Left lung (tissue), 10 donors: ENCODE results near the gene COL1A1. TPM values are rescaled to one million over a fixed set of nuclear protein-coding genes. Genes with fewer than 3 reads are reported as not detected.

Experiments used
- ATAC-seq: fragments of 200-7000 bp; cut with Tn5 transposase; one replicate; pipeline ENCODE4 v1.9.1; 2020; ENCODE audit warnings: moderate library complexity
- DNase-seq, 4 donors: peaks; one replicate each; pipeline ENCODE4 v3.0.0-alpha.2; 2013 to 2020
- H3K27ac ChIP-seq, 2 donors: fragments of 200-600 bp; sonication (generic) in 1 of 2; one replicate each; pipeline versions ENCODE4 v1.5.0 to v1.8.0; 2020 to 2021
- H3K27me3 ChIP-seq, 2 donors: fragments of 200-600 bp; sonication (generic) in 1 of 2; one replicate each; pipeline versions ENCODE4 v1.5.0 to v1.8.0; 2020 to 2021
- H3K36me3 ChIP-seq, 2 donors: fragments of 200-600 bp; sonication (generic) in 1 of 2; one replicate each; pipeline versions ENCODE4 v1.5.0 to v1.8.0; 2020 to 2021
- H3K4me1 ChIP-seq, 2 donors: fragments of 200-600 bp; one replicate each; pipeline ENCODE4 v1.8.0; 2021
- H3K4me3 ChIP-seq, 2 donors: fragments of 200-600 bp; sonication (generic) in 1 of 2; one replicate each; pipeline versions ENCODE4 v1.5.0 to v1.8.0; 2020 to 2021; ENCODE audit warnings: mild to moderate bottlenecking in 1 of 2
- H3K9me3 ChIP-seq, 2 donors: fragments of 200-600 bp; sonication (generic) in 1 of 2; one replicate each; pipeline versions ENCODE4 v1.5.0 to v1.8.0; 2020 to 2021
- CTCF ChIP-seq, 2 donors: fragments of 200-600 bp; sonication (generic) in 1 of 2; IDR thresholded peaks; one replicate each; pipeline versions ENCODE4 v1.5.0 to v1.8.0; 2021; ENCODE audit warnings: antibody characterized with exemption in 2 of 2
- intact Hi-C, 2 donors: fragments of 100-400 bp; cut with DNase I; formaldehyde crosslinking; loops; one replicate each; pipeline versions ENCODE4 v1.11.2 to v1.14.2; 2022
- polyA plus RNA-seq, 6 donors: library from polyadenylated mRNA; unstranded; fragments of 120-200 nt; gene quantifications; one replicate each; pipeline ENCODE4 v1.2.1, GENCODE V29; 2013; ENCODE audit not compliant: insufficient read length in 6 of 6
- total RNA-seq, 2 donors: library from RNA; stranded (reverse); fragmentation: NEBNext Ultra II Directional; extraction: Animal tissue kit (Norgen Biotek cat#: 25700); gene quantifications; one replicate each; pipeline ENCODE4 v1.2.1, GENCODE V29; 2021
- donor health status: DM: no; HTN: yes; CAD: no.
- donor health status: DM: no; HTN: no; CAD: no.

COL1A1 gene
- total and polyA plus RNA-seq, 8 donors, result 421 to 4,830 (median 675) TPM

DNA sequence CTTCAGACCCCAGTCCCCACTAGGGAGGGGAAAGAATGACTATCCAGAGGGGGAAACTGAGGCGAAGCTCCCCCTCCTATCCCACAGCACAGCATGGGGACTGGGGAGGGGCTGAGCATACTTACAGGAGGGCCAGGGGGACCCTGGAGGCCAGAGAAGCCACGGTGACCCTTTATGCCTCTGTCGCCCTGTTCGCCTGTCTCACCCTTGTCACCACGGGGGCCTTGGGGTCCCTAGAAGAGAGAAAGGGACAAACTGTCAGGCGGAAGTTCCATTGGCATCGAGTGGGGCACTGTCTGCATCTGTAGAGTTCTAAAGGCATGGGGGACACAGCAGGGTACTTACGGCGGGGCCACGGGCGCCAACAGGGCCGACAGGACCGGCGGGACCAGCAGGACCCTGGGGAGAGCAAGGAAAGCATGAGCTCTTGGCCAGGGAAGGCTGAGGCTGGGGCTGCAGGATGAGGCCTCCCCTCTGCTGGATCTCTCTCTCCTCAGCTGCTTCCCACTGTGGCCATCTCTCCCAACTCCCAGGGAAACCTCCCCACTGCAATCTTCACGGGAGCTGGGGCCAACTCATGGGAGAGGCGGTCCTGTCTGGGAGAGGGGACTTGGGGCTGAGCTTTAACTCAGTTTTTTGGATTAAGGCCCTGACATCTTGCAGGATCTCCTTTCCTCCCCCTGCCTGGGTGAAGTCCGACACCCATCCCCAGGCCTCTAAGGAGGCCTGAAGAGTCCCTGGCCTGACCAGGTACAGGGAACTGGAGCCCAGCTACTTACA, 13.5 kb downstream of the COL1A1 start:
- no peaks in the 10 kb centered on the region for H3K9me3 ChIP-seq
- no peak for ATAC-seq
- H3K27ac ChIP-seq, result peak overlapping the region in 1 of 2 donors; percentile 59
- no peak for TF ChIP-seq CTCF (IDR thresholded peaks at IDR 0.05)
- H3K36me3 ChIP-seq, result peaks cover 0 to 68% of the 10 kb centered on the region in 2 donors
- no peak overlapping the region for H3K4me3 ChIP-seq
- peak in 1 of 4 donors; percentile 50 for DNase-seq
- no peaks in the 10 kb centered on the region for H3K27me3 ChIP-seq
- intact Hi-C loops, result no loop called here
- peaks cover 0 to 21% of the 10 kb centered on the region in 2 donors for H3K4me1 ChIP-seq

GRCh38 chr17:50187394-50187725, 14.1 kb downstream of the COL1A1 start:
- Histone ChIP-seq H3K27me3 (no peaks in the 10 kb centered on the region), H3K27ac (peak overlapping the region in 1 of 2 donors; percentile 59)

GRCh38 chr17:50186661-50187393, 14.6 kb downstream of the COL1A1 start:
- ATAC-seq (peak; percentile 2), DNase-seq (peak in 1 of 4 donors; percentile 70)
- Histone ChIP-seq H3K36me3 (peaks cover 0 to 59% of the 10 kb centered on the region in 2 donors), H3K9me3 (no peaks in the 10 kb centered on the region), H3K27me3 (no peaks in the 10 kb centered on the region), H3K27ac (peak overlapping the region in 1 of 2 donors; percentile 59), H3K4me1 (peaks cover 0 to 21% of the 10 kb centered on the region in 2 donors), H3K4me3 (no peak overlapping the region)
- intact Hi-C loops, result no loop called here
- TF ChIP-seq CTCF (IDR thresholded peaks at IDR 0.05), result no peak

More at GRCh38 chr17:50187394-50187725, 14.1 kb downstream of the COL1A1 start:
- Histone ChIP-seq H3K4me3 (no peak overlapping the region), H3K9me3 (no peaks in the 10 kb centered on the region), H3K36me3 (peaks cover 0 to 63% of the 10 kb centered on the region in 2 donors), H3K4me1 (peaks cover 0 to 21% of the 10 kb centered on the region in 2 donors)
- no peak for ATAC-seq
- TF ChIP-seq CTCF (IDR thresholded peaks at IDR 0.05), result no peak
- no peak for DNase-seq
- intact Hi-C loops, result no loop called here

- Histone ChIP-seq H3K36me3 (peaks cover 0 to 50% of the 10 kb centered on the region in 2 donors), H3K4me3 (no peak overlapping the region), H3K9me3 (no peaks in the 10 kb centered on the region), H3K27me3 (no peaks in the 10 kb centered on the region), H3K27ac (peak overlapping the region in 1 of 2 donors; percentile 59), H3K4me1 (peaks cover 0 to 21% of the 10 kb centered on the region in 2 donors)
- no peak for TF ChIP-seq CTCF (IDR thresholded peaks at IDR 0.05)
- ATAC-seq, result no peak
- DNase-seq, result peak in 1 of 4 donors; percentile 64
- intact Hi-C loops, result no loop called here
Measured at GRCh38 chr17:50185631-50186471, 15.6 kb downstream of the COL1A1 start.
